Neutrophil (primary cell): ENCODE measurements around the gene HOXA11.

Source experiments
- H3K27ac ChIP-seq: fragments of 200-600 bp; sonication (generic); 2 replicates; pipeline ENCODE4 v1.5.1; 2016; ENCODE audit warnings: mild to moderate bottlenecking, moderate library complexity
- H3K27me3 ChIP-seq: fragments of 200-600 bp; sonication (generic); 2 replicates; pipeline ENCODE4 v1.6.0; 2016; ENCODE audit warnings: mild to moderate bottlenecking
- H3K36me3 ChIP-seq: fragments of 200-600 bp; sonication (generic); 2 replicates; pipeline ENCODE4 v1.5.1; 2017
- H3K4me1 ChIP-seq, 2 experiments: fragments of 200-600 bp in 1 of 2; sonication (generic) in 1 of 2; 1 replicate in 1 of 2; 2 replicates in 1 of 2; pipeline versions ENCODE4 v1.5.1 to v1.6.1; 2013 to 2016; ENCODE audit warnings: low read depth in 1 of 2, low read length in 1 of 2, mild to moderate bottlenecking in 1 of 2, moderate library complexity in 1 of 2; ENCODE audit not compliant: control insufficient read depth in 1 of 2, insufficient read depth in 1 of 2
- H3K4me3 ChIP-seq, 2 experiments: fragments of 200-600 bp in 1 of 2; sonication (generic) in 1 of 2; 1 replicate in 1 of 2; 2 replicates in 1 of 2; pipeline ENCODE4 v1.5.1; 2013 to 2016; ENCODE audit warnings: low read depth in 1 of 2, low read length in 1 of 2, mild to moderate bottlenecking in 1 of 2, moderate library complexity in 1 of 2
- H3K9me3 ChIP-seq: fragments of 200-600 bp; sonication (generic); 2 replicates; pipeline ENCODE4 v1.5.1; 2016
- TF ChIP-seq, protein P1 (sequence below): fragments of 200-600 bp; sonication (generic); IDR thresholded peaks from 2 replicates; pipeline ENCODE4 v1.5.1; 2016; ENCODE audit warnings: antibody characterized with exemption

HOXA11 gene

GRCh38 chr7:27197137-27198042 is 12.4 kb upstream of the HOXA11 start:
- Histone ChIP-seq H3K27ac (no peak overlapping the region), H3K27me3 (peaks cover 99% of the 10 kb centered on the region), H3K36me3 (no peaks in the 10 kb centered on the region), H3K9me3 (no peaks in the 10 kb centered on the region), H3K4me1 (peaks cover 46 to 57% of the 10 kb centered on the region in 2 experiments), H3K4me3 (no peak overlapping the region)
- TF ChIP-seq, protein P1, sequence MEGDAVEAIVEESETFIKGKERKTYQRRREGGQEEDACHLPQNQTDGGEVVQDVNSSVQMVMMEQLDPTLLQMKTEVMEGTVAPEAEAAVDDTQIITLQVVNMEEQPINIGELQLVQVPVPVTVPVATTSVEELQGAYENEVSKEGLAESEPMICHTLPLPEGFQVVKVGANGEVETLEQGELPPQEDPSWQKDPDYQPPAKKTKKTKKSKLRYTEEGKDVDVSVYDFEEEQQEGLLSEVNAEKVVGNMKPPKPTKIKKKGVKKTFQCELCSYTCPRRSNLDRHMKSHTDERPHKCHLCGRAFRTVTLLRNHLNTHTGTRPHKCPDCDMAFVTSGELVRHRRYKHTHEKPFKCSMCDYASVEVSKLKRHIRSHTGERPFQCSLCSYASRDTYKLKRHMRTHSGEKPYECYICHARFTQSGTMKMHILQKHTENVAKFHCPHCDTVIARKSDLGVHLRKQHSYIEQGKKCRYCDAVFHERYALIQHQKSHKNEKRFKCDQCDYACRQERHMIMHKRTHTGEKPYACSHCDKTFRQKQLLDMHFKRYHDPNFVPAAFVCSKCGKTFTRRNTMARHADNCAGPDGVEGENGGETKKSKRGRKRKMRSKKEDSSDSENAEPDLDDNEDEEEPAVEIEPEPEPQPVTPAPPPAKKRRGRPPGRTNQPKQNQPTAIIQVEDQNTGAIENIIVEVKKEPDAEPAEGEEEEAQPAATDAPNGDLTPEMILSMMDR, result no peak

- no peaks in the 10 kb centered on the region for H3K9me3 ChIP-seq
- H3K36me3 ChIP-seq, result no peaks in the 10 kb centered on the region
- no peak overlapping the region for H3K27ac ChIP-seq
- H3K4me1 ChIP-seq, result peaks cover 42 to 56% of the 10 kb centered on the region in 2 experiments
- peaks cover 99% of the 10 kb centered on the region for H3K27me3 ChIP-seq
- TF ChIP-seq, protein P1, result peak; percentile 56
- no peak overlapping the region for H3K4me3 ChIP-seq
These were observed 11.3 kb upstream of the HOXA11 start for GRCh38 chr7:27196287-27196767.

- Histone ChIP-seq H3K4me3 (no peak overlapping the region), H3K27me3 (peaks cover 99% of the 10 kb centered on the region), H3K9me3 (no peaks in the 10 kb centered on the region), H3K4me1 (peaks cover 27 to 41% of the 10 kb centered on the region in 2 experiments), H3K27ac (no peak overlapping the region), H3K36me3 (no peaks in the 10 kb centered on the region)
- TF ChIP-seq, protein P1, result no peak
These were observed 9.8 kb upstream of the HOXA11 start for GRCh38 chr7:27194686-27195379.

DNA sequence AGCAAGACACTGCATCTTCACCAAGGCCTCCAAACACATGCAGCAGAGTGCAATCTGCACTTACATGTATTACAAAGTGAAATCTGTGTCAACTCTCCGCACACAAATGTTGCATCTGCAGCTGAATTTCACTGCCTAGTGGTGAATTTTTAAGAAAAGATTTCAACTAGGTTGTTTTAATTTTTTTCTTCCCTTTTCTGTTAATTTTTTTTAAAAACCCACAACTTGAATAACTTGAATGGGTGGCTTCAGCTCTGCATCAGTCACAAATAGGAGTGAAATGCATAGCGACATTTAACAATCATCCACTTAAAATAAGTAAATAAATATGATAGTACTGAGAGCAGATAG is 8.9 kb upstream of the HOXA11 start:
- TF ChIP-seq, protein P1, result no peak
- no peaks in the 10 kb centered on the region for H3K9me3 ChIP-seq
- no peaks in the 10 kb centered on the region for H3K36me3 ChIP-seq
- peaks cover 100% of the 10 kb centered on the region for H3K27me3 ChIP-seq
- peaks cover 26 to 39% of the 10 kb centered on the region in 2 experiments for H3K4me1 ChIP-seq
- H3K4me3 ChIP-seq, result no peak overlapping the region
- H3K27ac ChIP-seq, result no peak overlapping the region

DNA sequence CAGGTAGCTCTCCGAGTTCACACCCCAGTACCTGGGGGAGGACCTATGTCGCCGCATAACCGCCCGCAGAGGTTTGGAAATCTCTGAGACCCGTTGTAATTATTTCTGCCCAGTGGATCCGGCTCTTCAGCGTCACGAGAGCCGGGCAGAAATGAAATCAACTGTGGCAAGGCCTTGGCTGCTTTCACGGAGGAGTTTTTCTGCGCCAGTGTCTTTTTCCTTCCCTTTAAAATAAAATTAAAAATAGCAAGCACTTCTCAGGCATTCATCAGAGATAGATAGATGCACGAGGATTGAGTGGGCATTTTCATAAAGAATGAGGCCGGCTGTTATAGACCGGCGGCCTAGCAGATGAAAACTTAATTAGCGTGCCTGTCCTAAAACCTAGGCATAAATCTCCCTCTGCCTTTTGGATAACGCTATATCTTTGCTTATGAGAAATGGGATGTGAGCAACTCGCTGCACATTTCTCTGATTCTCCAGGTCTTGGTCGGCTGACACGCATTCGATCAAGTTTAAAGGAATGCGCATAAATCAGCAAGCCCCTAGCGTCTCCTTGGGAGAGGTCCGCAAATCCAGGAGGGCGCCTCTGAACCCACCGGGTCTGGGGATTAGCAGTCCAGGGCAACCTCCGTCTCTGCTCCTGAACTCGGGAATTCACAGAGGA is 8.4 kb upstream of the HOXA11 start:
- H3K9me3 ChIP-seq, result no peaks in the 10 kb centered on the region
- peak overlapping the region; percentile 43 to 68 for H3K4me3 ChIP-seq
- H3K36me3 ChIP-seq, result no peaks in the 10 kb centered on the region
- H3K4me1 ChIP-seq, result peaks cover 28 to 39% of the 10 kb centered on the region in 2 experiments
- peaks cover 100% of the 10 kb centered on the region for H3K27me3 ChIP-seq
- no peak overlapping the region for H3K27ac ChIP-seq
- TF ChIP-seq, protein P1, result no peak
